ENCODE results near the gene SP8. TPM values are rescaled to one million over a fixed set of nuclear protein-coding genes. Genes with fewer than 3 reads are reported as not detected.

The SP8 gene
- total RNA-seq, 2 donors from 2014 or later: not detected

- no peak overlapping the region for H3K4me3 ChIP-seq
- H3K4me1 ChIP-seq: peaks cover 13% of the 10 kb centered on the region
- no peak for TF ChIP-seq CTCF (IDR thresholded peaks at IDR 0.05)
- no peak for TF ChIP-seq POLR2A (IDR thresholded peaks at IDR 0.05)
- no peaks in the 10 kb centered on the region for H3K9me3 ChIP-seq
- WGBS, 2 donors: 8 to 11% methylated on average over 25 to 28 of the region's 30 CpGs
- ATAC-seq (peak; percentile 56), DNase-seq (no peak)
- intact Hi-C loops (cut with DNase I): loop anchor here (5.0 kb wide), 1 partner anchor 475 kb away; no protein-coding TSS in a partner anchor
- no peaks in the 10 kb centered on the region for H3K36me3 ChIP-seq (replicated peaks in 1 of 2; ENCODE audit: insufficient read depth in 1 of 2, low read depth in 2 of 2)
- H3K27ac ChIP-seq: no peak overlapping the region
- H3K27me3 ChIP-seq: peaks cover 0 to 53% of the 10 kb centered on the region in 2 donors
Measured at GRCh38 chr7:20777377-20778062, 9.2 kb downstream of the SP8 start.

- DNase-seq (no peak), ATAC-seq (no peak)
- Histone ChIP-seq H3K36me3 (replicated peaks in 1 of 2; ENCODE audit: insufficient read depth in 1 of 2, low read depth in 2 of 2) (no peaks in the 10 kb centered on the region), H3K4me1 (peaks cover 13% of the 10 kb centered on the region), H3K27me3 (peaks cover 0 to 53% of the 10 kb centered on the region in 2 donors), H3K4me3 (no peak overlapping the region), H3K9me3 (no peaks in the 10 kb centered on the region), H3K27ac (no peak overlapping the region)
- TF ChIP-seq CTCF (IDR thresholded peaks at IDR 0.05): no peak
- TF ChIP-seq POLR2A (IDR thresholded peaks at IDR 0.05): no peak
- intact Hi-C loops (cut with DNase I): loop anchor here (5.0 kb wide), 1 partner anchor 475 kb away; no protein-coding TSS in a partner anchor
- WGBS, 2 donors: 14 to 22% methylated on average over 10 of the region's 10 CpGs
Measured at GRCh38 chr7:20776942-20777341, 9.7 kb downstream of the SP8 start.

- TF ChIP-seq CTCF (IDR thresholded peaks at IDR 0.05): no peak
- no peak for TF ChIP-seq POLR2A (IDR thresholded peaks at IDR 0.05)
- 13 to 18% methylated on average over 16 to 29 of the region's 29 CpGs for WGBS, 2 donors
- no peak overlapping the region for H3K4me3 ChIP-seq
- H3K4me1 ChIP-seq: peaks cover 13% of the 10 kb centered on the region
- peaks cover 0 to 53% of the 10 kb centered on the region in 2 donors for H3K27me3 ChIP-seq
- H3K36me3 ChIP-seq (replicated peaks in 1 of 2; ENCODE audit: insufficient read depth in 1 of 2, low read depth in 2 of 2): no peaks in the 10 kb centered on the region
- DNase-seq: no peak
- intact Hi-C loops (cut with DNase I): loop anchor here (5.0 kb wide), 1 partner anchor 476 kb away; no protein-coding TSS in a partner anchor
- no peak for ATAC-seq
- H3K9me3 ChIP-seq: no peaks in the 10 kb centered on the region
- H3K27ac ChIP-seq: no peak overlapping the region
Measured at GRCh38 chr7:20776214-20776911, 10.3 kb downstream of the SP8 start.

DNA sequence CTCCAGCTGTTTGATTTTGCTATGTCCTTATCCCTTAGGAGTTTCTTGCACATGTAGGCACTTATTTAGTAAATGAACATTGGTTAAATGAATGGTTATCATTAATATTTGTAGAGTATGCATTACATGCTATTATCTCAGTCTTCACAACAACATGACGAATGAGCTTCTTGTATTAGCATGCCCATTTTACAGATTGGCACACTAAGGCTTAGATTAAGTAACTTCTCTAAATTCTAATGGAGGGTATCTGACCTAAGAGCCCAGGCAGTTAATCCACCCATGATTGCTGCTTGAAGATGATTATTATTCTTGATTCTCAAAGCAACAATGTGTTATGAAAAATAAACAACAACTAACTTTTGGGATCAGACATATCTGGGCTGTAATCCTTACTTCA is 32.7 kb downstream of the SP8 start:
- Histone ChIP-seq H3K4me3 (no peak overlapping the region), H3K27me3 (no peaks in the 10 kb centered on the region), H3K36me3 (replicated peaks in 1 of 2; ENCODE audit: insufficient read depth in 1 of 2, low read depth in 2 of 2) (no peaks in the 10 kb centered on the region), H3K27ac (no peak overlapping the region), H3K9me3 (no peaks in the 10 kb centered on the region), H3K4me1 (no peaks in the 10 kb centered on the region)
- 73 to 77% methylated on average over 1 of the region's 1 CpG for WGBS, 2 donors
- no peak for ATAC-seq
- intact Hi-C loops (cut with DNase I): no loop called here
- TF ChIP-seq CTCF (IDR thresholded peaks at IDR 0.05) (no peak), POLR2A (IDR thresholded peaks at IDR 0.05) (no peak)
- DNase-seq: no peak

Measured in body of pancreas (tissue), 4 donors.